RPMI8226 (cell line): ENCODE data around the gene PPEF1.
"Not testable (repeated sequence)": the region's sequence is repeated elsewhere in the genome, so short reads cannot be mapped to it uniquely, and the experiment has no call there.

Experiments
- DNase-seq: peaks from one replicate; pipeline ENCODE4 v3.0.0-alpha.2; 2015

Gene PPEF1

GRCh38 chrX:18799911-18800310, 92.5 kb downstream of the PPEF1 start:
- no peak for DNase-seq

GRCh38 chrX:18809641-18810040, 102.2 kb downstream of the PPEF1 start:
- DNase-seq = no peak

GRCh38 chrX:18810416-18810815, 103.0 kb downstream of the PPEF1 start:
- no peak for DNase-seq

- DNase-seq = no peak
These were observed 117.9 kb downstream of the PPEF1 start for GRCh38 chrX:18825375-18825774.

GRCh38 chrX:18828832-18829404, 121.5 kb downstream of the PPEF1 start:
- peak; percentile 4 for DNase-seq

- DNase-seq = no peak
These were observed 125.8 kb downstream of the PPEF1 start for GRCh38 chrX:18833071-18833731.

- DNase-seq = not testable (repeated sequence)
These were observed 140.5 kb downstream of the PPEF1 start for GRCh38 chrX:18847901-18848300.

- DNase-seq = no peak
These were observed 148.6 kb downstream of the PPEF1 start for GRCh38 chrX:18855919-18856644.

- DNase-seq = no peak
These were observed 149.2 kb downstream of the PPEF1 start for GRCh38 chrX:18856645-18856997.

- DNase-seq = no peak
These were observed 154.1 kb downstream of the PPEF1 start for GRCh38 chrX:18861511-18861910.

GRCh38 chrX:18864390-18864920, 157.0 kb downstream of the PPEF1 start:
- no peak for DNase-seq

GRCh38 chrX:18871161-18871890, 163.9 kb downstream of the PPEF1 start:
- no peak for DNase-seq

- no peak for DNase-seq
These were observed 164.5 kb downstream of the PPEF1 start for GRCh38 chrX:18871970-18872369.

GRCh38 chrX:18872621-18873020, 165.2 kb downstream of the PPEF1 start:
- no peak for DNase-seq

- no peak for DNase-seq
These were observed 165.8 kb downstream of the PPEF1 start for GRCh38 chrX:18873189-18873791.

GRCh38 chrX:18873836-18874235, 166.4 kb downstream of the PPEF1 start:
- no peak for DNase-seq

- DNase-seq = no peak
These were observed 167.3 kb downstream of the PPEF1 start for GRCh38 chrX:18874560-18875255.

GRCh38 chrX:18875256-18875878, 167.9 kb downstream of the PPEF1 start:
- DNase-seq = no peak

- no peak for DNase-seq
These were observed 170.0 kb downstream of the PPEF1 start for GRCh38 chrX:18877469-18877868.
